Adrenal gland (tissue), 5 donors: ENCODE results near the gene SNU13.

ENCODE experiments used
- CTCF ChIP-seq, 6 experiments: fragments of 450-650 bp in 4 of 6; fragments of 200-600 bp in 2 of 6; sonication (generic) in 1 of 6; IDR thresholded peaks; 1 replicate in 5 of 6; 2 replicates in 1 of 6; pipeline versions ENCODE4 v1.5.1 to v1.8.0; 2016 to 2021; ENCODE audit warnings: antibody characterized with exemption in 6 of 6, mild to moderate bottlenecking in 2 of 6, moderate library complexity in 1 of 6
- POLR2A ChIP-seq, 2 donors: fragments of 450-650 bp; IDR thresholded peaks; one replicate each; pipeline ENCODE4 v1.6.1; 2017; ENCODE audit warnings: antibody characterized with exemption in 2 of 2, mild to moderate bottlenecking in 2 of 2, moderate library complexity in 1 of 2
- donor health status: DM: no; HTN: no; CAD: no.

GRCh38 chr22:41638748-41639147, 49.9 kb downstream of the SNU13 start:
- TF ChIP-seq CTCF (IDR thresholded peaks at IDR 0.05) (no peak), POLR2A (IDR thresholded peaks at IDR 0.05) (no peak)
